GM18499 (cell line): ENCODE measurements around the gene CCDC127.
"Not testable (repeated sequence)": the region's sequence is repeated elsewhere in the genome, so short reads cannot be mapped to it uniquely, and the experiment has no call there.

Source experiments
- ATAC-seq: cut with Tn5 transposase; IDR thresholded peaks from one replicate; pipeline ENCODE4 v1.9.1; 2021; ENCODE audit warnings: moderate number of reproducible peaks; ENCODE audit not compliant: insufficient read depth, unreplicated experiment

Gene CCDC127

GRCh38 chr5:217494-218456, at the start of gene CCDC127, which contains the start of gene SDHA:
Gene CCDC127 (minus strand): TSS chr5:218153. CDS start chr5:216849, 1,304 bp downstream.
Gene SDHA (plus strand): TSS chr5:218320. CDS start chr5:218356, 36 bp downstream.
- peak; percentile 34 for ATAC-seq

DNA sequence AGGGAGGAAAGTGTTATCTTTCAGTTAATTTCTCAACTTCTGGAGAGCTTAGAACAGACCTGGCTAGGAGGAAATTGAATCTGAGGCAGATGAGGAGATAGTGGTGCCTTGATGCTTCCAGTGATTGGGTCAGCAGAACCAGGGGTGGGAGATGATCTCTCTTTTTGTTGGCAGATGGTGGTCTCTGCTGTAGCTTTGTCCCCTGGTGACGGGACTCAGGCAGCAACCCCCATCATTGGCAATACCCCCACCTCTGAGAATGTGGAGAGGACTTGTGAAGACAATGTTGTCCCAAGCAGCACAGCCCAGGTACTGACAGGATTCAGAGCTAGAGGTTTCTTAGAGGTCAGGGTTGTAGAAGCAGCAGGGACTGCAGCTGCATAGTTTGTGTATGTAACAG, 49.8 kb upstream of the CCDC127 start:
- ATAC-seq: no peak

GRCh38 chr5:266311-267026, 48.5 kb upstream of the CCDC127 start:
- not testable (repeated sequence) for ATAC-seq

DNA sequence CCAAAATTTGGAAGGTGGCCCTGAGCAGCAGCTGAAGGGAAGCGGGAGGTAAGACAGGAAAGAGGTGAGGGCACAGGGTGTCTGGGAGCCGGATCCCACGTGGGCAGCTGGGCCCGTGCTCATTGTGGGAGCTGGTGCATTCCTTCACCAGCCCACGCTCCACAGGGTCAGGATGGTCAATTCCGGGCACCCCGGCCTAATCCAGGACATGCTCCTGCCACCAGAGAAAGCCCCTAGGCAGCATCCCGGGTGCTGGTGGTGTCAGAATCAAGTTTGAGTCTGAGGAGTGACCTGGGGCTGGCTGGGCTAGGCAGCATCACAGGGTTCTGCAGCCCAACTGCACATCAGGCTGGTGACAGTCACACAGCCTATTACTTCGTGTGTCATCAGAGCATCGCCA, 46.4 kb upstream of the CCDC127 start:
- ATAC-seq: no peak

- ATAC-seq: not testable (repeated sequence)
Measured at GRCh38 chr5:263275-263974, 45.5 kb upstream of the CCDC127 start.

DNA sequence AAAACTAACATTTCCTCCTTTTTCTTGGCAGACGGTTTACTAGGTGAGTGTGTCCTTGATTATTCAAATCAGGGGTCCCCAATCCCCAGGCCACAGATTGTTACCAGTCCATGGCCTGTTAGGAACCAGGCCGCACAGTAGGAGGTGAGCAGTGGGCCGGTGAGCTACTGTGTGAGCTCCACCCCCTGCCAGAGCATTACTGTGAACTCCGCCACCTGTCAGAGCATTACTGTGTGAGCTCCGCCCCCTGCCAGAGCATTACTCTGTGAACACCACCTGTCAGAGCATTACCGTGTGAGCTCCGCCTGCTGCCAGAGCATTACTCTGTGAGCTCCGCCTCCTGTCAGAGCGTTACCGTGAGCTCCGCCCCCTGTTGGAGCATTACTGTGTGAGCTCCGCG, 39.2 kb upstream of the CCDC127 start:
- ATAC-seq: no peak

DNA sequence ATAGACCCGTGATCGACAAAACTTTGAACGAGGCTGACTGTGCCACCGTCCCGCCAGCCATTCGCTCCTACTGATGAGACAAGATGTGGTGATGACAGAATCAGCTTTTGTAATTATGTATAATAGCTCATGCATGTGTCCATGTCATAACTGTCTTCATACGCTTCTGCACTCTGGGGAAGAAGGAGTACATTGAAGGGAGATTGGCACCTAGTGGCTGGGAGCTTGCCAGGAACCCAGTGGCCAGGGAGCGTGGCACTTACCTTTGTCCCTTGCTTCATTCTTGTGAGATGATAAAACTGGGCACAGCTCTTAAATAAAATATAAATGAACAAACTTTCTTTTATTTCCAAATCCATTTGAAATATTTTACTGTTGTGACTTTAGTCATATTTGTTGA, 38.4 kb upstream of the CCDC127 start:
- ATAC-seq: not testable (repeated sequence)

- ATAC-seq: not testable (repeated sequence)
Measured at GRCh38 chr5:255116-255515, 37.2 kb upstream of the CCDC127 start.

GRCh38 chr5:254322-254721, 36.4 kb upstream of the CCDC127 start:
- not testable (repeated sequence) for ATAC-seq

DNA sequence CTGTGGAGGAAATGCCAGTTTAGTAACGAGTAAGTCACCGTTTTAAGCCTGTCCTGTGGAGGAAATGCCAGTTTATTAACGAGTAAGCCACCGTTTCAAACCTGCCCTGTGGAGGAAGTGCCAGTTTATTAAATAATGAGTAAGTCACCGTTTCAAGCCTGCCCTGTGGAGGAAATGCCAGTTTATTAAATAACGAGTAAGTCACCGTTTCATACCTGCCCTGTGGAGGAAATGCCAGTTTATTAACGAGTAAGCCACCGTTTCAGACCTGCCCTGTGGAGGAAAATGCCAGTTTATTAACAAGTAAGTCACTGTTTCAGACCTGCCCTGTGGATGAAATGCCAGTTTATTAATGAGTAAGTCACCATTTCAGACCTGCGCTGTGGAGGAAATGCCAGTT, 34.6 kb upstream of the CCDC127 start:
- ATAC-seq: no peak

- not testable (repeated sequence) for ATAC-seq
Measured at GRCh38 chr5:251975-252374, 34.0 kb upstream of the CCDC127 start.

GRCh38 chr5:251538-251937, 33.6 kb upstream of the CCDC127 start:
- not testable (repeated sequence) for ATAC-seq

DNA sequence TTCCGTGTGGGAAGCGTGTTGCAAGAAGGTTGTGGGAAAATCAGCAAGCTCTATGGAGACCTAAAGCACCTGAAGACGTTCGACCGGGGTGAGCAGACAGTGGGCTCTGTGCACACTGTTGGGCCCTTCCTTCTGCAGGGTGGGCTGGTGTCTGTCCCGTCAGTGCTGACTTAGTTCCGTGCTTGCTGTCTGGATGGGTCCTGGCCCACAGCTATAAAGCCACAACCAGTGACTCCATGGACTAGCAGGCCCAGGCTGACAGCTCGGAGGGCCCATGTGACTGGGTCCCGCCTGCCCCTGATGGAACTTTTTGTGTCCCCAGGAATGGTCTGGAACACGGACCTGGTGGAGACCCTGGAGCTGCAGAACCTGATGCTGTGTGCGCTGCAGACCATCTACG, 33.1 kb upstream of the CCDC127 start:
- not testable (repeated sequence) for ATAC-seq

GRCh38 chr5:250396-250795, 32.4 kb upstream of the CCDC127 start:
- not testable (repeated sequence) for ATAC-seq

DNA sequence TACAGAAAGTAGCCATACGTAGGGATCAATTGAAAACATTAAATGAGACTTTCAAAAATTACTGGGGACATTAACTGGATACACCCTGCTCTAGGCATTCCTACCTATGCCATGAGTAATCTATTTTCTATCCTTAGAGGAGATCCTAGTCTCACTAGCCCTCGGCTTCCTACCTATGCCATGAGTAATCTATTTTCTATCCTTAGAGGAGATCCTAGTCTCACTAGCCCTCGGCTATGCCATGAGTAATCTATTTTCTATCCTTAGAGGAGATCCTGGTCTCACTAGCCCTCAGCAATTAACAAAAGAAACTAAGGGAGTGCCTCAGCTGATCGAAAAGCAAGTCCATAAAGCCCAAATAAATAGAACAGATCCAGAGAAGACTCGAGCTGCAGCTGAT, 27.8 kb upstream of the CCDC127 start:
- not testable (repeated sequence) for ATAC-seq

GRCh38 chr5:243683-244367, 25.9 kb upstream of the CCDC127 start:
- ATAC-seq: not testable (repeated sequence)

DNA sequence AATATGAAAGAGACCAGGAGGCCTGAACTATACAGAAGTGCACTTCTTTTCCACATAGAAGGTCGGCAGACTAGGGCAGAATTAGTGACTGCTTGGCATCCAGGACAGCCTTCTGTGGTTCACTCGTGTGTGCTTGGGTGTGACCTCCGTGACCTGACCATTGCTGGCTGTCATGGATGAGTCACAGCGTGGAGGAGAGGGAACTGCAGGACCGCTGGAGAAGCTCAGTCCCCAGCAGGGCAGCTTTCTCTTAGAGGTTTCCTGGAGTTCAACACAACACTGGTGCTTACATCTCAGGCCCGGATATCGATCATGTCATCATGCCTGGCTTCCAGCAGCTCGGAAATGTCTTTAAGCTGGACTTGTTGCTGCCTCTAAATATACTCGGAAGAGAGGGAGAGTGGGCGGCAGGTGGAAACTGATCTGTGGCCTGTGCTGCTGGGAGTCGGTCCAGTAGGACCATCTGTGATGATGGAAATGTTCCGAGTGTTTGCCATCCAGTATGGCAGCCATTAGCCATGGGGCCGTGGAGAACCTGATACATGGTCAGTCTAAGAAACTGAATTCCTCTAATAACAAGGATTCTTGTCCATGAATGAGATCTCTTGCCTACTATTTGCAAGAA, 23.2 kb upstream of the CCDC127 start:
- ATAC-seq: not testable (repeated sequence)

DNA sequence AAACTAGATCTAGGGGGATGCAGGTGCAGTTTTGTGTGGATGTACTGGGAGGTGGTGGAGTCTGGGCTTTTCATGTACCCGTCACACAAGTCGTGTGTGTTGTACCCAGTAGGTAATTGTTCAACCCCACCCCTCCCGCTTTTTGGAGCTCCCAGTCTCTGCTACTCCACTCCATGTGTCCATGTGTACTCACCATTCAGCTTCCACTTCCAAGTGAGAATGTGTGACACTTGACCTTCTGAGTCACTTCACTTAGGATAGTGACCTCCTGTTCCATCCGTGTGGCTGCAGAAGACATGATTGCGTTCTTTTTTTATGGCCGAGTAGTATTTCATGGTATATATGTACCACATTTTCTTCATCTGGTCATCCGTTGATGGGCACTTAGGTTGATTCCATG, 22.6 kb upstream of the CCDC127 start:
- ATAC-seq: not testable (repeated sequence)

GRCh38 chr5:237931-238330, 20.0 kb upstream of the CCDC127 start:
- not testable (repeated sequence) for ATAC-seq
